Kidney epithelial cell (primary cell): Measurements from ENCODE around the gene LRBA. TPM values are rescaled to one million over a fixed set of nuclear protein-coding genes. Genes with fewer than 3 reads are reported as not detected.

Experiments used
- DNase-seq: peaks from one replicate; pipeline ENCODE4 v3.0.0-alpha.2; 2010; ENCODE audit warnings: low read depth
- H3K27me3 ChIP-seq: 2 replicates; pipeline ENCODE4 v1.6.0; 2011; ENCODE audit warnings: low read length; ENCODE audit not compliant: control insufficient read depth, insufficient read depth
- H3K36me3 ChIP-seq: 2 replicates; pipeline ENCODE4 v1.5.1; 2011; ENCODE audit warnings: low read length; ENCODE audit not compliant: control insufficient read depth, insufficient read depth
- H3K4me3 ChIP-seq: 2 replicates; pipeline ENCODE4 v1.5.1; 2011; ENCODE audit warnings: low read depth, mild to moderate bottlenecking, control low read depth, low read length
- total RNA-seq: library from RNA; depleted of rRNA; stranded (reverse); fragments of >200 nt; gene quantifications from 2 replicates; pipeline ENCODE4 v1.2.3, GENCODE V29; 2015
- TF ChIP-seq, protein P1 (sequence below): IDR thresholded peaks from 2 replicates; pipeline ENCODE4 v1.5.1; 2011; ENCODE audit warnings: mild to moderate bottlenecking, moderate library complexity, low read length, control low read depth, inconsistent platforms; ENCODE audit not compliant: insufficient read depth, poor library complexity, severe bottlenecking

Gene LRBA
- total RNA-seq, 1 donor from 2014 or later = 85.2 TPM

DNA sequence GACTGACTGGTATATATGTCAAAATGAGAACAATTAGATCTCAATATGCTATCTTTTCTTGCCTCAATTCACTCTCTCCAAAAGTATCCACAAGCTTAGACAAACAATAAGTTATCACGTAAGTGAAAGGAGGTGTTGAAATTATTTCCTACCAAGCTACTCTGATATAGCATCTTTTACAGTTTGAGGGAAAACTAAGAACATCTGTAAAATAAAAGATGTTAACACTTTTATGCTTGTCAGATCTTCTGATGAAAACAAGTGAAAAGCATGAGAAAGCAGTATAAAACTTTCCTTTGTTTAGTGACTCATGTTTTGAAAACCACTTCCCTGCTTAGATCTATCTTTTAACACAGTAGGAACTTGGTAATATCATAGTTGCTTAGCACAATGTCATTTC, 441.6 kb downstream of the LRBA start:
- no peaks in the 10 kb centered on the region for H3K27me3 ChIP-seq
- TF ChIP-seq, protein P1, sequence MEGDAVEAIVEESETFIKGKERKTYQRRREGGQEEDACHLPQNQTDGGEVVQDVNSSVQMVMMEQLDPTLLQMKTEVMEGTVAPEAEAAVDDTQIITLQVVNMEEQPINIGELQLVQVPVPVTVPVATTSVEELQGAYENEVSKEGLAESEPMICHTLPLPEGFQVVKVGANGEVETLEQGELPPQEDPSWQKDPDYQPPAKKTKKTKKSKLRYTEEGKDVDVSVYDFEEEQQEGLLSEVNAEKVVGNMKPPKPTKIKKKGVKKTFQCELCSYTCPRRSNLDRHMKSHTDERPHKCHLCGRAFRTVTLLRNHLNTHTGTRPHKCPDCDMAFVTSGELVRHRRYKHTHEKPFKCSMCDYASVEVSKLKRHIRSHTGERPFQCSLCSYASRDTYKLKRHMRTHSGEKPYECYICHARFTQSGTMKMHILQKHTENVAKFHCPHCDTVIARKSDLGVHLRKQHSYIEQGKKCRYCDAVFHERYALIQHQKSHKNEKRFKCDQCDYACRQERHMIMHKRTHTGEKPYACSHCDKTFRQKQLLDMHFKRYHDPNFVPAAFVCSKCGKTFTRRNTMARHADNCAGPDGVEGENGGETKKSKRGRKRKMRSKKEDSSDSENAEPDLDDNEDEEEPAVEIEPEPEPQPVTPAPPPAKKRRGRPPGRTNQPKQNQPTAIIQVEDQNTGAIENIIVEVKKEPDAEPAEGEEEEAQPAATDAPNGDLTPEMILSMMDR = no peak
- no peaks in the 10 kb centered on the region for H3K36me3 ChIP-seq
- H3K4me3 ChIP-seq = no peak overlapping the region
- peak; percentile 18 for DNase-seq

DNA sequence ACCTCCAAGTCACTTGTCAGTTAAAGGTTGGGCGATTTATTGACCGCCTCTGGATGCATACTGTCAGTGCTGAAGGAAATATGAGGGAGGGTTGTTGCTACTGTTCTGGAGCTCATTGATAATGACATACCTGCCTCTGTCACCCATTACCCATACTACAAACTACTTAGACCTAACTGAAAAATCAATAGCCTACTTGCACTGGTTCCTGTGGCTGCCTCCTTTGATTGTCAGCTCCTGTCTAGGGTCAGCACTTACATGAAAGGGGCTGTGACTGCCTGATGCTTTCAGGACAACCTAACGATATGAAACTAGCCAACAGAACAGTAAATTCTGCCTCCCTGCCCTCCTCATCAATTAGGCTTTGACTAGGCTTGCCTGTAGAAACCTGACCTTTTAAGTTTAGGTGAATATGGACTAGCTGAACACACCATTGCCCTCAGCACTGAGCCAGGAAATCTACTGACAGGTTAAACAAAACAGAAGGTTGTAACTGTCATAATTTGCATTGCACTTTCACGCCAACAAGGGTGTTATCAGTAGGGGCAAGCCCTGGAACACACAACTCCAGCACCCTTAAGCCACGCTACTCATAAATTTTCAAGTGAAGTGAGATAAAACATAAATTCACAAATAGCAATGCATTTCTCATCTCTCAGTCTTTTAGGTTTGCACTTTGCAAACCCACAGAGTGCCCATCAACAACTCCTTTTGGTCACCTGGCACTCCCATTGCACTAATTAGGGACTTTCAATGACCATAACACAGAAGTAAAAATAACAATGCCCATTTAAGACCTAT, 442.2 kb downstream of the LRBA start:
- no peaks in the 10 kb centered on the region for H3K36me3 ChIP-seq
- H3K27me3 ChIP-seq = no peaks in the 10 kb centered on the region
- no peak for DNase-seq
- H3K4me3 ChIP-seq = no peak overlapping the region
- TF ChIP-seq, protein P1 = no peak

DNA sequence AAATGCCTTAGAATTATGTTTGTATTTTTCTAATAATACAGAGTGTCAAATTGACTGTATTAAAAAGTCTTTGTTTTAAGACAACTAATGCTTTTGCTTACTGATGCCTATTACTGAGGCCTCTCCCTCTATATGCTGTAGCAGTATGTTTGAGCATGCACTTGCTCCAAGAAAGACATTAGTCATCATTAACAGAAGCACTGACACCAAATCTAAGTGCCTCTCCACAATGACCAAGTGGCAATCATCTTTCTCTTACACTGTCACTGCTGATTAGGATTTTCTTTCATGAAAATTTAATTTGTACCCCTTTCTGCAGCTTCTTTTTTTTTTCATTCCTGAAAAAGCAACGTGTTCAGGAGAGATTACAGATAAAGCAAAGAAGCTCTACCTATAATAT, 444.2 kb downstream of the LRBA start:
- DNase-seq = no peak
- Histone ChIP-seq H3K36me3 (no peaks in the 10 kb centered on the region), H3K27me3 (no peaks in the 10 kb centered on the region), H3K4me3 (no peak overlapping the region)
- TF ChIP-seq, protein P1 = no peak

DNA sequence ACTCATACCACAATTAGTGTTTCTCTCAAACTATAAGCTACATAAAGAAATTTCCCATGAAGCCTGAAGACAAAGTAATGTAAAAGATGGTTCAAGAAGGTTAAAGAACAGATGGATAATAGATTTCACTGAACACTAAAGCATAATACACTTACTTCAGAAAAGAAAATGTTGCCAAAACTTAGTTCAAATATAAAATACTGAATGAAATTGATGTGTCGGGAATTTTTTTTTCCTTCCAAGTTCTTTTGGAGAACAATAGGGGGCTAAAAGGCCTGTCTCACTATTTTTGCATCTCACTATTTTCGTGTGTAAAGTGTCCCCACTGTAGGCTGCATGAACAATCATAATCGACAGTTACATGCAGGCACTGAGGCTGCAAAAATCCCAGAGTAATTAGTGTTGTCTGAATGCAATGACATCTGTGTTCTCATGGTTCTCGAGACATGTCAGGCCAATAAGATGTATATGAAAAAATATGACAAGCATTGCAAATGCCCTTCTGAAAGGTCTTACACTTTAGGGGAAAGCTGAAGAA, 445.0 kb downstream of the LRBA start:
- TF ChIP-seq, protein P1 = no peak
- Histone ChIP-seq H3K4me3 (no peak overlapping the region), H3K27me3 (no peaks in the 10 kb centered on the region), H3K36me3 (no peaks in the 10 kb centered on the region)
- DNase-seq = no peak

DNA sequence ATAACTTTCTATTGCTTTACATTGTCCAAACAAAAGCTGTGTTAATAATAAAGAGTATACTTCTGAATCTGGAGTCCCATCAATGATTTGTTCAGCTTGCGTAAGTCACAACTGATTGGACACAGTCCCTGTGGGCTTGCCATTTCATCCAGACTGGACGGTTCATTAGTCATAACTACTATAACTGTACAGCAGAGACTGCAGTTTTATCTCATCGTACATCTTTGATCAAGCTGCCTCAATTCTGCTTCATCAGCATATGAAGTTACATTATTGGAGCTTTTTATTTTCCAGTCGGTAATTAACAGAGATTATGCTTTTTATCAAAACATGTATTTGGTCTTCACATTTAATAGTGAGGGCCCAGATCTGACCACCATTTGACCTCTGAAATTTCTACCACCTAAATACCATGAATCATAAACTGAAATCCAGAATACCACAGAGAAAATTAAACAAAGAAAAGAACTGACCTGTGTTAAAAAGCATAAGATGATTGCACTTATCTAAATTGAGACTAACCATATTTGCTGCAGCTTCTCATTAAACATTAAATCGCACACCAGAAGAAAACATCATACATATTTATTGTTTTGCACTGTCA, 445.6 kb downstream of the LRBA start:
- peak; percentile 35 for DNase-seq

More for the DNA sequence above, 445.6 kb downstream of the LRBA start:
- Histone ChIP-seq H3K36me3 (no peaks in the 10 kb centered on the region), H3K4me3 (no peak overlapping the region), H3K27me3 (no peaks in the 10 kb centered on the region)
- TF ChIP-seq, protein P1 = no peak
